Activated naive CD4-positive, alpha-beta T cell treated with anti-CD3 and anti-CD28 coated beads, Interleukin-2, amount 10 ng/mL, durations not matched to agents 5 hours and 36 hours (primary cell): Measurements from ENCODE around the gene RD3L. TPM values are rescaled to one million over a fixed set of nuclear protein-coding genes. Genes with fewer than 3 reads are reported as not detected.

Source experiments
- total RNA-seq, 2 experiments: library from RNA; stranded (reverse); gene quantifications; one replicate each; pipeline ENCODE4 v1.2.3, GENCODE V29; 2021

RD3L gene
- not detected for total RNA-seq

GRCh38 chr14:103941973-103942736 is at the start of gene RD3L:
TSS of gene RD3L (minus strand) at chr14:103942529. CDS start at chr14:103941695, 834 bp downstream.

GRCh38 chr14:103928011-103928890 is 14.1 kb downstream of the RD3L start, which contains the start of gene TDRD9:
TSS of gene TDRD9 (plus strand) at chr14:103928456. CDS start at chr14:103928510, 54 bp downstream.

Other genes with a start within 250 kb of the RD3L start
- gene XRCC3, start 227.1 kb downstream of the RD3L start, total RNA-seq: 10 to 100 TPM; 26.0 to 28.3 TPM
- 10 to 100 TPM; 18.9 to 19.3 TPM for gene ZFYVE21, start 226.7 kb downstream of the RD3L start, total RNA-seq
- gene PPP1R13B, start 95.0 kb downstream of the RD3L start, total RNA-seq: 10 to 100 TPM; 15.4 to 19.0 TPM
- under 1 TPM; 0.05 to 0.39 TPM for gene TDRD9, start 14.1 kb downstream of the RD3L start, total RNA-seq
- gene ASPG, start 143.2 kb upstream of the RD3L start, total RNA-seq: not detected
- gene KIF26A, start 196.1 kb upstream of the RD3L start, total RNA-seq: under 1 TPM; 0.53 to 0.63 TPM